ENCODE measurements around the gene NARS2.

The NARS2 gene

DNA sequence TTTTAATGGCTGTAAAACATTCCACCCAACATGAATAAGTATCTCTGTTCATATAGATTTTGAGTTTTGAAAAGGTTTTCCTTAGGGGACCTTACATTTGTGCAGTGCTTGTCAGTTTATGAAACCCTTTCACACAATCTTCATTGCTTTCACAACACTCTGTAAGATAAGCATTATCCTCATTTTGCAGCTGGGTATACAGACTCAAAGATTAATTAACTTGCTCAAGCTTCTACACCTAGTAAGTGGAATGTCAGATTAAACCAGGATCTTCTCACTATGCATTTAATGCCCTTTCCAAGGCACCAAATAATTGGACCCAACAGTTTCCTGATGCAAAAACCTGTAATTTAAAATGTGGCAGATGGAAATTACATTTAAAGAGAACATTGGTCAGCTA, 145.5 kb downstream of the NARS2 start:
- DNase-seq, result no peak

DNA sequence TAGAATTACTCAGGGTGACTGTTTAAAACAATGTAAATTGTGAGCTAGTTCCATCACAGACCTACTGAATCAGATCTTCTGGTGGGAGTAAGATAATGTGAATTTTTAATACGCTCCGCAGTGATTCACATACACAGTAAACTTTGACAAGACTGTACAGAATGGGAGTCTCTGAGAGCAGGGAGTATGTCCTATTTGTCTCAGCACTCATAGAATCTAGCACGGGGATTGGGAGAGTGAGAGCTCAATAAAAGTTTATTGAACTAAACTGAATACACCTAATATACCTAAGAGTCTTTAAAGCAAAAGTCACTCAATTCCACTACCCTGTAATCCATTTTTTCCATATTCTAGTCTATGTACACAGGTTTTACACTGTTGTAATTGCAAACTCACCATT, 145.9 kb downstream of the NARS2 start:
- DNase-seq, result no peak

DNA sequence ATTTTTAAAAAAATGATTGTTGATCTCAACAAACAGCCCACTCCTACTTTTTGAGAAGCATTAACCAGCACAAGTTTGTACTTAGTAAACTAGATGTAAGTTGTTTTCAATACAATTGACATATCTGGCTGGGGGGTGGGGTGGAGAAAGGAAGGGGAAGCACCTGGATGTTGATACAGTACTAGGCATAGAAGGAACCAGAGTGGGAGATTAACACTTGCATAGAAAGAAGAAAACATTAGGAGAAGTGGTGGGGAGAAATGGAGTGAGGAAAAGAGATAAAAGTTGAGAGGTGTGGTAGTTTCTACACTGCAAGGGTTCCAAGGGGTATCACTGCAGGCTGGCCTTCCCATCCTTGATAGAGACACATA, 146.4 kb downstream of the NARS2 start:
- DNase-seq, result no peak

DNA sequence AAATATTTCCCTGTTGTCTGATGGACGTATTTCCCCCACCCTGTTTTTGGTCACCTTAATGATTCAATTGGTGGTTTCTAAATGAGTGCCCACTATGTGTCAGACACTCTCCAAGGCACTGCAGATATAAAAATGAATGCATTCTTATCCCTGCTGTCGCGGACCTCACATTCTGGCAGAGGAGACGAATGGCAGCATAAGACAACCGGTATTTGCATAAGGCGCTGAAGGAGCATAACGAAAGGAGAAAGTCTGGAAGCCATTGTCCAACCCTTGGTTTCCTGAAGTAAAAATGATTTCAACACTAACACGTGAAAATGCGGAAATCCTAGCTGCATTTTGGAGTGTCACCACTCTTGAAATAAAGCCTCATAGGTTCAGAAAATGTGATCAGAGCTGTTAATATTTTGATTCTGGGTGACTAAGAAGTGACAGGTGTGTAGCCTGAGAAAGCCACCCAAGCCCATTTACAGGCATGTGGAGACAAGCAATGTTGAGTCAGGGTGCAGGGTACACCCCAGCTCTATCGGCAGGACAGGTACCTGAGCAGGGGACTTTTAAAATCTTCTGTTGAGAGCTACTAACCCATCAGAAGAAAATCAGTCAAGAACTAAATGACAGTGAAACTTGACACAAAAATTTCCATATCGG, 146.9 kb downstream of the NARS2 start:
- DNase-seq, result no peak

DNA sequence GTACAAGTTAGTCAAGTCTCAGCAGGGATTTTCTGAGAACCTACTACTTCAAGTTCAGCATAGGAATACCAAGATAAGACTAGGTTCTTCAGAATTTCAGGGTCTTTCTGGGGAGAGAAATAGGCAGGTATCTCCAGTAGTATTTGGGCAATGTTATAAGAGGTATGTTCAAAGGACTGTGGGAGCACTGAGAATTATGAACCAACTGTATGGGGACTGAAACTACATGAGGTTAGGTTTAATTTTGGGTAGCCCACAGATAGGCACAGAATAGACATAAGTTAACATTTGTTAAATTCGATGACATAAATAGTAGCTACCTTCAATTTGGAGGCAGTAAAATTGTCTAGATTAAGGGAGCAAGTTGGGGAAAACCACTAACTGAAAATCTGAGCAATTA, 147.8 kb downstream of the NARS2 start:
- no peak for DNase-seq

DNA sequence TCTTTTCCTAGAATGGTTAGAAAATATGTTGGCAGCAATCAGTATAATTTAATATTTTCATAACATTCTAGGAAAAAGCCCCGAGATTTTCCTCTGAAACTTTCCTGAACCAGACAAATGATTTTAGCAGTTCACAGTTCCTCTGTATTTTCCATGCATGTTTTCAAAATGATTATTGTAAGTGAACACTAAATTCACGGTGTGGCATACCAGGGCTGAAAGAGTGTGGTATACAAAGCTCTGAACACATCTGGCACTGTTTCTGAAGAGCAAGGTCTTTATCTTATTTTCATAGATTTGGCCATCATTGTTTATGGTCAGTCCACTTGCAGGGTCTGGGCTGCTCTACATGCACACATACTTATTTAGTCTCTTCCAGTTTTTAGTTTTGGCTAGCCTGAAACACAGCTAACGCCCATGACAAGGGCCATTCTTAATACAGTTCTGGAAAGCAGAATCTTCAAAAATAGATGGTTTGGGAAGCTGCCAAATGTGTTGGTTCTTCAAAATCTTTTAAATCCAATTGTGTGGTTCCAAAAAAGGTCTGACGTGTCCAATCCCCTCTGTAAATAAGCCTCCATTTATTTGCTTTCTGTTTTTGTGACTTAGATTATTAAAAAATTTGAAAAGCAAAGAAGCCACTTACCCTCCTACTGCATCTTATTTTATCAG, 149.1 kb downstream of the NARS2 start:
- no peak for DNase-seq

DNA sequence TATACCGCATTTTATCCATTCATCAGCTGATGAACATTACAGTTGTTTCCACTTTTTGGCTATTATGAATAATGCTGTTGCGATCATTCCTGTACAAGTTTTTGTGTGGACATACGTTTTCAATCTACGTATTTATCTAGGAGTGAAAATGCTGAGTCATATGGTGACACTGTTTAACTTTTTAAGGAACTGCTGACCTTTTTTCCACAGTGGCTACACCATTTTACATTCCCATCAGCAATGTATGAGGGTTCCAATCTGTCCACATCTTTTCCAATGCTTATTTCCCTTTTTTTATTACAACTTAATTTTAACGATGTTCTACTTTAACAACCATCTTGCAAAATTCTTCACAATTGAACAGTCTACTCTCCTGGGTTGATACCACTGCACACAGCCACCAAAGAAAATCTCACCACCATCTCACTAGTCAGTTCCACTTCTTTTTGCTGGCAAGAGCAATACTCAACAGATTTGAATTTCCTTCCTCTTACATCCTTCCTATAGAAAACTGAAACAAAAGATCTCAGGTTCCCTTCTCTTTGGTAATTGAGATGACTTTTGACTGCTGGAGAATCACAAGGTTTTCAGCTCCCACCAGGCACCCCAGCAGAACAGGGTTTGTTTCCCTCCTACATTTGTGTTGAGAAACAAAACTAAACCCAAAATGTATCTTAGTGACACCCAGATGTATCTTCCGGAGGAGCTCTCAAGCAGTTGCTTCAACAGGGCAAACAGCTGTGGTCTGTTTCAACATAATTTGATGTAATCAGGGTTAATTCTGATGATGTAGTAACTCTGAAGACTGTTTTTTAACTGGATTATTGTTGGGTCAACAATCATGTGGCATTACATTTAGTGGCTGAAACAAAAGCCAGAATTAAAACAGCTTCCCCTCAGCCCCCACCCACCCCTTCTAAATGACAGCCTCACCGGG, 150.1 kb downstream of the NARS2 start:
- DNase-seq, result no peak

DNA sequence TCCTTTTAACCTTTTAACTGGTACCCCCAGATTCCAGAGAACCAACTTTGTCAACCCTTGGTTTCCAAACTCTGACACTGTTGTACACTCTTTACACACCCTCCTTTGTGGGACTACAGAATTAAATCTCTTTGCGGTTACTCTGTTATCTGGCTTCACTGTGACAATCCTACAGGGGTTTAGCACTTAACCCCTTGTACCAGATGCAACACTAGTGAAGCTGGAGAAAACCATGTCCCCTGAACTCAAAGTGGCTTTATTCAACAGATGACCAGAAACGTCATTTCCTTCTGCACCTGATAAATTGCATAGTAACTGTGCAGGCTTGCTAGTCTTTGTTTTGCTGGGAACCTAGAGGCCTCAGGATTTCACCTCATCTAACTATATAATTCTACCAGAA, 151.4 kb downstream of the NARS2 start:
- DNase-seq, result no peak

DNA sequence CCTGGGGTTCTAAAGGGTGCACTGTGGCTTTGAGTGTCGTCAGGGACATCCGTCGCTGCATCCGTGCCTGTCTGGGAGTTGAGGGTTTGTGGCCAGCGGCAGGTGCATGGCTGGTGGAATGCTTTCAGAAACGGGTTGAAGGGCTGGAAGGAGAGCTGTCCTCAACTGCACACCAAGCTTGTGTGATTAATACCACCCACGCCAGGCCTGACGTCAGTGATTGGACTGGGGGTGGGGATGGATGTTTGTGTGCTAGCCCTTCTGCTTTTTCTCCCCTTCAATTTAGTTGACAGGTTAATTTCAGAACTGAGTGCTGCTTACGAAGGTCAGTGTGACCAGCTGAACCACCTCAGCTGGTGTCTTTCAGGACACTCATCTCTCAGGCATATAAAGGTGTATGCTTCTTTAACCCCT, 153.9 kb downstream of the NARS2 start:
- no peak for DNase-seq

DNA sequence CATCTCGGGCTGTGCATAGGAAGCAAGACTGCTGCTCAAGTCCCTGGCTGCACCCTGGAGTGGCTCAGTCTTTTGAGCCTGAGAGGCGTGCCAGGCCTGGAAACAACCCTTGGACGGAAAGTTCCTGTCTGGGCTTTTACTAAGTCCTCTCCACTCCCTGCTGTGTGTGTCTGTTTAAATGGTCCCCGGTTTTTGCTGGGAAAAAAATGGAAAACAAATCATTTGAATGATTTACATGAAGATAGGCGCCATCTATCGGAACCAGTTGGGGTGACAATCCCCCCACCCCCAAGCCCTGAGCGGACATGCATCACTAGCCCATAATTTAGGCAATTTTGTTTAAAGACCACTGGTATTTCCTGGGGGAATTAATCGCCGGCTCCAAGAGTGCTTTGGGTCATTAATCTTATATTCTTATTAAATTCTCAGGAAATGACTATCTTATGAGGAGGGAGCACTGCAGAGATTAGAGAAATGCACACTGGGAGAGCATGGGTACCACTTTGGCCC, 154.4 kb downstream of the NARS2 start:
- no peak for DNase-seq

DNA sequence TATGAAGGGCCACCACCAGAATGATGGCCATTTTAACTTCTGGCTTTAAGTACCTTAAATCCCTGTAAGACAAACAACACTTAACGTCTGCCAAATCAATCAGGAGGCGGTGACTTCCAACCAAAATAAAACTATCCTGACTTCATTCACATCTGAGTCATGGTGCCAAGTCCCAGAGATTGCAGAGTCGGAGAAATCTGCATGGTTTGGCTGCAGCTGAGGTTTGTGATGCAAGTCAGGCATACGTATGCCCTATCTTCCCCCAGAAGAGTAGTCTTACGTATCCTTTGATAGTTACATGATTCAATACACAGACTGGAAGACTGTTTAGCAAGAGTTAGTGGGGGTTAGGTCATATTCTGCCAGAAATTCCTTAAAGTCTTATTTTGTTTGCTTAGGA, 155.3 kb downstream of the NARS2 start:
- DNase-seq, result no peak

DNA sequence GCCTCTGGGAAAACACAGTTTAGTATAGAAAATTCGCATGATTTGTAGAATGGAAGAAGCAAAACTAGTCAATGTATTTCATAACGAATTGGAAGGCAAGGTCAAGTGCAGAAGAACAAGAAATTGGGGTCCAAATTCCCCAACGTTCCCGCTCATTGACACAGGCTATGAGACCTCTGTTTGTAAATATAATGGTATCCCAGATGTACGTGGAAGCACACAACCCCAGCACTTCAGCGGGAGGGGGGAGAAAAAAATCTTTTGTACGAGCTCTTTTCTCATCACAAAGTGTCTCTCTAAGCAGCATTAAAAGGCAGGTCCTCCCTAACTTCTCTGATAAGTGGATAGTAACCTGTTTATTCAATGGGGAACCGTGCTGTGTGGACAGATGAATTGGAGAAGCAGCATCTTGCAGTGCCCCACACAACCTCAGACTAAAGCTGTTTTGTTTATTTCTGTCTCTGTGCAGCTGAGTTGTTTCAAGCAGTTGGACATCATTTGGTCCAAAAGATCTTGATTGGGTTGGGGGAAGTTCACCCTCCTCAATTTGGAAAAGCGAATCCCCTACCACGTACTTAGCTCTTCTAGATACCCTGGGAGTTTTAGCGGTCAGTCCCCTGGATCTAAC, 156.0 kb downstream of the NARS2 start:
- no peak for DNase-seq

DNA sequence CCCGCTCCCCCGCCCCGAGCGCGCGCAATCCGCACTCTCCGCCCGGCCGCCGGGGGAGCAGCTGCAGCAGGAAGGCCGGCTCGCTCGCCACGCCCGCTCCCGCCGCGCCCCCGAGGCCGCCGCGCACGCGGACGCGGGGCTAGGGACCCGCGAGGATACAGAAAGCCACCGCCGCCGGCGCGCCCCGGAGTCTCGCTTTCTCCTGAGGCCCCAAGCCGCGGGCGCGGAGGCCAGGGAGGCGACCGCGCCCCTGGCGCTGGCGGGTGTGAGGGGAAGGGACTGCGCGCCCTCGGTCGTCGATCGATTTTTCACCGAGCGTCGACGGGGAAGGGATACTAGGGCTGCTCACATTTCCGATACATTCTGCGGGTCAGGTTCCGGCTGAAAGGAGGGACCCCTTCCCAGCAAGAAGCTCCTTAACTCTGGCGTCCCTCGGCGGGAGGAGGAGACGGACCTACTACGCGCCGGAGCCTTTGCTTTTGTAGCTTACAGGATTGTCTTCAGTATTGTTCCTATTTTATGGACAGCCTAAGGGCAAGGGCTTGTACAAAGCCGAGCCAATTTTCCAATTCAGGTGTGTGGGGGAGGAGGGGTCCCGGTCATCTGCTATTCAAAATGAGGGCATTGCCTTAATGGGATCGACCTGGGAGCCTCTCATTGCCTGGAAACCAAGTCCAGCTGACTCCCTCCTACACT, 156.6 kb downstream of the NARS2 start:
- DNase-seq, result no peak

DNA sequence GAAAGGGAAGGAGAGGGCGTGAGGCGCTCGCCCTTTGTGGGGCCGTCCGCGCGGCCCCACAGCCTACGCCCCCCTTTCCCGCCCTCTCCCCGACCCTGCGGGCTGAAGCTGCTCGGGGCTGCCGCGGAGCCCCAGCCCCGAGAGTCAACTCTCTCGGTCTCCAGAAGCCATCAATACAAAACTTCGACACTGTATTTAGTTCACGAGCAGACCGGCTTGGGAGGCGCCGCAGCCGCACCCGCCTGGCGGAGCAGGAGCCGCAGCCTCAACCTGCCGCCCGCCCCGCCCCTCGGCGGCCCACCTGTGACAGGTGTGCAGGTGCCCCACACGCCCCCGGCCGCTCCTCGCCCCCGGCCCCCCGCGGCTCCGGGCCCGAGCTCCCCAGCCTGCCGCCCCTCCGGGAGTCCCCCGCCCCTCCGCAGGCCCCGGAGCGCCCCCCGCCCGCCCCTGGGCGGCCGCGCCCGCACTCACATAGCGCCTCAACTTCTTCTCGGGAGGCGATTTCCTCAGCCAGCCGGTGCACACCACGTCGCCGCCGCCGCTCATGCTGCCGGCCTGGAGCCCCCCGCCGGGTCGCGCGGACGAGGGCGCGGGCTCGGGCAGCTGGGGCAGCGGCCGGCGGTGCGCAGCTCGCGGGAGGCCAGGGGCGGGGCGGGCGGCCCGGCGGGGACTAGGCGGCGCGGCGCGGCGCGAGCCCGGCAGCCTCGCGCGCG, 157.3 kb downstream of the NARS2 start, which contains the start of gene GAB2:
Gene GAB2, minus strand, starts transcription at position 646 of the 713 bp plus-strand sequence. Its CDS starts 100 bp downstream, at position 546.
- DNase-seq, result no peak

DNA sequence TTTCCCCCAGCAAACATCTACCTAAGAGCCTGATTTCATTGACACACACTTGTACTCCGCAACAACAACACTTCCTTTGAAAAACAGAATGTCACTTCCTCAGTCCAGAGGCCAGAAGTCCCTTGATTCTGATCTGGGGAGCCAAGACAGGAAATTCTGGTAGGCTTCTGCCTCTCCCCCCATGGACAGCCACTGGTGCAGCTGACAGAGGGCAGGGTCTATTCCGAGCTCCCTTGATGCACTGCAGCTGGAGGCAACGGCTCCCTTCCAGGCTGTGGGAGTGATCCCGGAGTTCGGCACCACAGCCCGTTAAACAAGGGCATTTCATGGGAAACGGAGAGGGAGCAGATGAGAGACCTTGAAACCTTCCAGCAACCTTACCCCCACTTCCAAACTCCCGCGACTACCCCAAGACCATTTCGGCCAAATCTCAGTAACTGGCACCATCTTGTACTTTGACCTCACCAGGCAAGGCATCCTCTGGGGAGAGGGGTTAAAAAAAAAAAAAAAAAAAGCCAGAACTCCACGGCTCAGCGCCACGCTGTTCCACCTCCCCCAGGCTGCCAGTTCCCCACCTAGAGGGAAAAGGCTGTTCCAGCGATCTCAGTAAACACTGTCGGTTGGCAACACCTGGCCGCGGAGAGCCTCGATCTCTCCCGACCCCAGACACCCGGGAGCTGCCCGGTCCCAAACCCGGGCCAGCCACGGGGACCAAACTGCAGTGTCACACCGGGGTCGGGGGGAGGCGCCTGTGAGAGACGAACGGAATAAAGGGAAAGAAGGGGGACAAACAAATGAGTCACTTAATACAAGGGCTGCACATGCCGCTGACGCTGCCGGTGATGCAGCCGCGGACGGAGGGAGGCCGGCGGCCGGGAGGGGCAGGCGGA, 158.1 kb downstream of the NARS2 start:
- peak in 1 of 2 experiments; percentile 2 for DNase-seq

DNA sequence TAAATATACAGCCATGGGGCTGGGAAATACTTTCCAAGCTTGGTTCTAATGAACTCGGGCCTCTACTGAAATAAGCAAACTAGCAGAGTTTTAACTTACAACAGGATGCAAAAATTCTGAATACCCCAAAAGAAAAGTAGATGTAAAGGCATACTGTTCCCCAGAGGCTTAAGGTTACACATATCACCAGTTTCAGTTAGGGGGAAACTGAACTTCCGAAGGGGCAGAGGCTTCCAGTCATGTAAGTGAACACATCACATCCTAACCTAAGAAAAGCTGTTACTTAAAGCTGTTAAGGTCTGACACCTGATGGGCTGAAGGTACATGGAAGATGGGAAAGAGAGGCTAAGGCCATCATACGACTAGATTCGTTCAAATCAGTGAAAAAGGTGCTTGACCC, 159.3 kb downstream of the NARS2 start:
- DNase-seq, result no peak

DNA sequence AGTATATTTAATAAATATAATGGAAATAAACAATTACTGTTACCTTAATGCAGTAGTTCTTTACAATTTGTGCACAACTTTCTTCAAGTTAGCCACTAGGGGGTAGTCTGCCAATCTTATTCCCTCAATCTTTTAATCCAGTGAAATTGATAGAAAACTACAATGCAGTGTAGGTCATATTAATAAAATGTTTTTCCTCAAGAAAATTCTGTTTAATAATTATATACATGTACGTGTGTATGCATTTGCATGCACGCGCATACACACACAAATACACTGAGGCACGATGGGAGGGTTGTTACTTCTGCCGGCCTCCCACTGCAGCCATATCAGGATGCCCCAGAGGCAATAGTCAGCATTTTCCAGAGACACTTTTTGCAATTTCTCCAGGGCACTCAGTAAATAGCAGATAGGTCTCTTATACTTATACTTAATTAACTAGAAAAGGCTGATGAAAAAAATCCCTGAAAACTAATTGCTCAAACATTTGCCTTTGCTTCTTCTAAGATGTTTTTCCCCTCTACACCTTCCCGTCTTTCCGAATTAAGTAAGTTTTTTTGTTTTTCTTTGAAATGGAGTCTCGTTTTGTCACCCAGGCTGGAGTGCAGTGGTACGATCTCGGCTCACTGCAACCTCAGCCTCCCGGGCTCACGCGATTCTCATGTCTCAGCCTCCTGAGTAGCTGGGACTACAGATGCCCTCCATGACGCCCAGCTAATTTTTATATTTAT, 160.2 kb downstream of the NARS2 start:
- DNase-seq, result no peak

DNA sequence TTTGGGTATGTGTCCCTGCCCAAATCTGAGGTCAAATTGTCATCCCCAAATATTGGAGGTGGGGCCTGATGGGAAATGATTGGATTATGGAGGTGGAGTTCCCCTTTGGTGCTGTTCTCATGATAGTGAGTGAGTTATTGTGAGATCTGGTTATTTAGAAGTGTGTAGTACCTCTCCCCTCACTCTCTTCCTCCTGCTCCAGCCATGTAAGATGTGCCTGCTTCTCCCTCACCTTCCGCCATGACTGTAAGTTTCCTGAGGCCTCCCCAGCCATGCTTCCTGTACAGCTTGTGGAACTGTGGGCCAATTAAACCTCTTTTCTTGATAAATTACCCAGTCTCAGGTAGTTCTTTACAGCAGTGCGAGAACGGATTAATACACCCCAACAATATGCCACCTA, 166.0 kb downstream of the NARS2 start:
- DNase-seq, result no peak

DNA sequence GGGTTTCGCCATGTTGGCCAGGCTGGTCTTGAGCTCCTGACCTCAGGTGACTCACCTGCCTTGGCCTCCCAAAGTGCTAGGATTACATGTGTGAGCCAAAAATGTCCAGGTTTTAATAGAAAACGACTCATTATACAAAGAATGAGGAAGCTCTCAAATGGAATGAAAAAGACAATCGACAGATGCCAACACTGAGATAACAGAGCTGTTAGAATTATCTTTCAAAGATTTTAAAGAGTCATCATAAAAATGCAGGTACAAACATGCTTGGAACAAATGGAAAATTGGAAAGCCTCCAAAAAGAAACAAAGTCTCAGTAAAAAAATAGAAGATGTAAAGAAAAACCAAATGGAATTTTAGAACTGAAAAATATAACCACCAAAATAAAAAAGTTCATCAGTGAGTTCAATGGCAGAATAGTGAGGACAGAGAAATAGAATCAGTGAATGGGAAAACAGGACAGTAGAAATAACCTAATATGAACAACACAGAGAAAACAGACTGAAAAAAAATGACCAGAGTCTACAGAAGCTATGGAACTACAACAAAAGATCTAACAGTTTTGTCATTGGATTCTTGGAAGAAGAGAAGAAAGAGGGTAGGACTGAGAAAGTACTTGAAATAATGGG, 168.0 kb downstream of the NARS2 start:
- DNase-seq, result no peak

All from cerebellar nuclear complex (tissue), 1 donor.